H1 (cell line): Measurements from ENCODE around the gene DACT3. TPM values are rescaled to one million over a fixed set of nuclear protein-coding genes. Genes with fewer than 3 reads are reported as not detected.

Source experiments
- FOSL1 ChIP-seq: IDR thresholded peaks from 2 replicates; pipeline ENCODE4 v1.6.1; 2011; ENCODE audit warnings: mild to moderate bottlenecking, low read depth, low read length, moderate library complexity; ENCODE audit not compliant: insufficient read depth
- MAX ChIP-seq: IDR thresholded peaks from 2 replicates; pipeline ENCODE4 v1.6.1; 2012; ENCODE audit warnings: inconsistent platforms
- SP2 ChIP-seq: IDR thresholded peaks from 2 replicates; pipeline ENCODE4 v1.6.1; 2012; ENCODE audit warnings: mild to moderate bottlenecking, low read length, inconsistent platforms
- YY1 ChIP-seq: IDR thresholded peaks from 2 replicates; pipeline ENCODE4 v1.6.1; 2011; ENCODE audit warnings: low read depth, mild to moderate bottlenecking, low read length
- polyA plus RNA-seq, 7 experiments: library from polyadenylated mRNA; depleted of rRNA in 3 of 7; stranded (reverse) in 5 of 7; unstranded in 2 of 7; fragments of >200 nt in 5 of 7; fragments of 200-250 nt in 2 of 7; gene quantifications; 1 replicate in 5 of 7; 2 replicates in 1 of 7; 4 replicates in 1 of 7; pipeline versions ENCODE4 v1.2.1 to v1.2.3, GENCODE V29; 2011 to 2013; ENCODE audit warnings: missing spikeins in 2 of 7, mixed read lengths in 2 of 7
- total RNA-seq: library from RNA; stranded (reverse); fragmentation: NEBNext Ultra II Directional; extraction: Animal tissue kit (Norgen Biotek cat#: 25700); gene quantifications from 2 replicates; pipeline ENCODE4 v1.2.1, GENCODE V29; 2021

DACT3 gene
- total and polyA plus RNA-seq, 2 of the 8 experiments (the other 6 are each of a cell fraction or from before 2014, with no cell fraction given): 1.8 to 2.0 TPM

- TF ChIP-seq FOSL1 (no peak), SP2 (no peak), MAX (no peak), YY1 (no peak)
Observed at GRCh38 chr19:46602392-46603194, 58.4 kb downstream of the DACT3 start (continued).
